HG02981 (cell line): ENCODE results near the gene SLC25A13.
"Not testable (repeated sequence)": the region's sequence is repeated elsewhere in the genome, so short reads cannot be mapped to it uniquely, and the experiment has no call there.

Experiments used
- ATAC-seq: cut with Tn5 transposase; IDR thresholded peaks from one replicate; pipeline ENCODE4 v1.9.1; 2021; ENCODE audit warnings: mild to moderate bottlenecking, moderate library complexity; ENCODE audit not compliant: unreplicated experiment

Gene SLC25A13

DNA sequence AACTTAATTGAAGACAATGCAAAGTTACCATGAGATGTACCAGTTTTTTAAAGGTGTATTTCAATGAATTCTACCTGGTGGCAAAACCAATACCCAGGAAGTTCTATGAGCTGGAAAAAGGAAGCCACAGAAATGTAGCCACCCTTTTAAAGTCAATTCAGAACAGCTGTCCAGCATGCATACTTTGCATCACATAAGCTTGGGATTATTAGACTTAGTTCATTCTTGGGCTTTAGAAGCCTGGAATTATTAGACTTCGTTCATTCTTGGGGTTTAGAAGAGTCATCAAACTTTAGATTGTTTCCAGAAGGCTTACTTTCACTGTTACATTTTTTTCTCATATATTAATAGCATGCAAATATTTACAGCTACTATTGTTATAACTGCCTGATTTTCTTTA, 20.9 kb downstream of the SLC25A13 start:
- ATAC-seq, result no peak

DNA sequence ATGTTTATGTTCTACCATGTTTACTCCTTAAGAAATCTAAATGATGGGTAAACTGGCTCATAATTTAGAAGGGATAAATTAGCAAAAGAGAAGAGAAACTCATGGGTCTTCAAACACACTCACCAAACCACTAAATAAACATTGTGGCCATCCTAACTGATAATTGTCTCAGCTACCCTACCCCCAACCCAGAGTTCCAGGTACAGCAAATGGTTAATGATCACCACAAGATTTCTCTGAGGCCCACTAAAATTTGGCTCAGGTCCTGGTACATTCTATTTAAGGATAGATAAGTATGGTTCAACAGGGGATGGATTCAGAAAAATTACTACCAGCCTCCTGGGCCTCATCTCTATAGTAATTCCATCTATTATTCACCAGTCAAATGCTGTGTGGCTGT, 21.4 kb downstream of the SLC25A13 start:
- ATAC-seq, result no peak

DNA sequence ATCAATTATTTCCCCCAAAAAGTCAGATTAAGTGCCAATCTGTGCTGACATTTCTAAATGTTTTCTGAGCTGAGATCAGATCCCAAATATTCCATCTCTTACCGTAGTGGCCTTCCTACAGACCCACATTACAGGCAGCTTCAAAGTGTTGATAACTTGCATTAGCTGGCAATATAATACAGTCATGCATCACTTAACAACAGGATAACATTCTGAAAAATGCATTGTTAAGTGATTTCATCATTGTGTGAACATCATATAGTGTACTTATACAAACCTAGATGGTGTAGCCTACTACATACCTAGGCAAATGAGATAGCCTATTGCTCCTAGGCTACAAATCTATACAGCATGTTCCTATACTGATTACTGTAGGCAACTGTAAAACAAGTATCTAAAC, 22.4 kb downstream of the SLC25A13 start:
- ATAC-seq, result no peak

DNA sequence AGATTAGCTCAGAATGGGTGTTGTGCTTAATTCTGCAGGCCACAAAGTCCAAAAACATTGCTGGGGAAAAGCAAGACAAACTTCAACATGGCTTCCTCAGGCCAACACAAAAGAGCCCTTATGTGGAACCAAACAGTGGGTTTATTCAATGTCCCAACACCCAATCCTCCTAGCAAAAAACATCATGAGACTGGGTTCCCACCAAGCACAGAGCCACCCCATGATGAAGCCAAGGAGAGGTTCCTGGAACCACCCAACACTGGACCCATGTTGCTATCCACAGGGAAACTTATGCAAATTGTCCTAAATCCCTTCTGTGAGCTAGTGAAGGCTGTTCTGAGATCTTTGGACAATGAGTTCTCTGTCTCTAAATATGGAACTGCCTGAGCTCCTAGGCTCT, 24.0 kb downstream of the SLC25A13 start:
- peak; percentile 10 for ATAC-seq

DNA sequence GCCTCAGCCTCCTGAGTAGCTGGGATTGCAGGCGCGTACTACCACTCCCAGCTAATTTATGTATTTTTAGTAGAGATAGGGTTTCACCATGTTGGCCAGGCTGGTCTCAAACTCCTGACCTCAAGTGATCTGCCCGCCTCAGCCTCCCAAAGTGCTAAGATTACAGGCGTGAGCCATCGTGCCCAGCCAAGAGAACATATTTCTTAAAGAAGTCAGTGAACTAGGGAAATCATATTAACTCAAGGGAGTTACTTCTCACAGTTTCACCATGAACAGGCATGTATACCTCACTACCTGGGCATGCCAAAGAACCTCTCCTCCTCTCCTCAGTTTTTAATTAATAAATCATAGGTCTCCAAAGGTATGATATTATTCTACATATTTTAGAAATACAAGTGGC, 24.5 kb downstream of the SLC25A13 start:
- not testable (repeated sequence) for ATAC-seq

DNA sequence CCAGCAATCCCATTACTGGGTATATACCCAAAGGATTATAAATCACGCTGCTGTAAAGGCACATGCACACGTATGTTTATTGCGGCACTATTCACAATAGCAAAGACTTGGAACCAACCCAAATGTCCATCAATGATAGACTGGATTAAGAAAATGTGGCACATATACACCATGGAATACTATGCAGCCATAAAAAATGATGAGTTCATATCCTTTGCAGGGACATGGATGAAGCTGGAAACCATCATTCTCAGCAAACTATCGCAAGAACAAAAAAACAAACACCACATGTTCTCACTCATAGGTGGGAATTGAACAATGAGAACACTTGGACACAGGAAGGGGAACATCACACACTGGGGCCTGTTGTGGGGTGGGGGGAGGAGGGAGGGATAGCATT, 28.0 kb downstream of the SLC25A13 start:
- ATAC-seq, result not testable (repeated sequence)

DNA sequence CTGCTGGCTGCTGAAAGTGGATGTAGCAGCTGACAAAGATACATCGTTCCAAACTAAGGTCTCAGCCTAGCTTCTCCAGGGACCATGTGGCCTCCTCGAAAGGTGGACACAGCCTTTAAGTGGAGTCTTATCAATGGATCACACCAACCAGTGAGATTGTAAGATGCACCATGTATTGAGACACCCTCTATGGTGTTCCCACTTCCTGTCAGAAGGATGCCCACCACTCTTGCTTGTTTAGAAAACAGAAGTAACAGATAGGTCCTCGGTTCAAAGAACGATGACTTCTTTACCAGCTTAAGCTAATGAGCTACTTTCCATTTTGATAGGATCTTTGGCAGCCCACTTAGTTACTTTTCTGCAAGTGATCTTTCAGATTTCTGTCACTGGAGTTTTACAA, 34.3 kb downstream of the SLC25A13 start:
- ATAC-seq, result no peak

DNA sequence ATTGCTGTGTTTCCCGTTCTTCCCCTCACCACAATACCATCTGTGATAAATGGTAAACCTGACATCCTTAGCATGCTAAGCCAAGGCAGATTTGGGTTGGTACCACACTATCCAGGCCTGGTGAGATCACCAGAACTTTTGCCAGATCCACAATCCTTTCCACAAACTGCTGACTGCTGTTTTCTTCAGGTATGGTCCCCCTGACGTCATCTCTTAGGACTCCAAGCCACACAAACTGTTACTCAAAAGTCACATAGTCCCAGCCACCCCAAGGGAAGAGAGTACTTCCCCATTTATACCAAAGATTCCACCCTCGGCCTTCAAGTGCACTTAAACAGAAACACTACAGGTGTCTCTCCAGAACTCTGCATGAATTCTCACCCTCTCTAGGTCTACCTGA, 34.8 kb downstream of the SLC25A13 start:
- peak; percentile 42 for ATAC-seq

DNA sequence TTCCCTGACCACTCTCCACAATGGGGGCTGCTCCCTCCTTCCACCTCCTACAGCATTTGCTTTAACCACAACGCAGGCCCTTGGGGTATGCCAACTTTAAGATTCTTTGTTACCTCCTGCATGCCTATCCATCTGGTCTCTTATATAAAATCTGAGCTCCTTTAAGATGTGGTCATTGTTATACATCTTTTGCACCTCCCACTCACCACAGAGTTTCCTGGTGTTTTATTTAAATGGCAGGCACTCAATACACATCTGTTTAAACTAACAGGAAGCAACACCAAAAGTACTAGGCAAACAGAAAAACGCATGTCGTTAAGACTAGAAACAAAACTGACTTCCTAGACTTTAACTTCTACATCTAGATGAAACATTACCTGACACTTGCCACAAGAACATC, 36.3 kb downstream of the SLC25A13 start:
- peak; percentile 82 for ATAC-seq

DNA sequence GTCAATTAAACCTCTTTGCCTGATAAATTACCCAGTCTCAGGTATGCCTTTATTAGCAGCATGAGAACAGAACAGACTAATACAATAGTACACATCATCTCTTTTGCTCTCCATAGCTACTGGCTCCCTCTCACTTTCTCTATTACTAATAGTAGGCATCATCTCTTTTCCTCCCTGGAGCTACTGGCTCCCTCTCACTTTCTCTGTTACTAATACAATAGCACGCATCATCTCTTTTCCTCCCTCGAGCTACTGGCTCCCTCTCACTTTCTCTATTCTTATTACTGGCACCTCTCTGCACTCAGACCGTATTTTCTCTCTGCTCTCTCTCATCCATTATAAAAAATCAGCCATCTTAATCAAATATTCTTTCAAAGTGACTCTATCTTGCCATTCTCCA, 37.1 kb downstream of the SLC25A13 start:
- ATAC-seq, result peak; percentile 51

DNA sequence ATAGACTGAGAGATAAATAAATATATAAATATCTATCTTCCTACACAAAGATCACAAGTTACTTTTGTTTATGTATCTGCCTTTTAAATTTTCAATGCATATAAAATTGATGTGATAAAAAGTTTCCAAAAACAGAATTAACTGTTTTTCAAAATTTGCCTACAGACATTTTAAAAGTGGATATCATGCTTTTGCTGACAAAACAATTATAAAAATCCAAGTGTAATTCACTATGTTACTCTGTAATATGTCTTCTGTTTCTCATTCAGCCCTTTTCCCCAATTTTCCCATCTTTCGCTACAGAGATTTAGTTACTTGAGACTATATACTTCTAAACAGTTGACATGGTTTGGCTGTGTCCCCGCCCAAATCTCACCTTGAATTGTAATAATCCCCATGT, 37.7 kb downstream of the SLC25A13 start:
- no peak for ATAC-seq

DNA sequence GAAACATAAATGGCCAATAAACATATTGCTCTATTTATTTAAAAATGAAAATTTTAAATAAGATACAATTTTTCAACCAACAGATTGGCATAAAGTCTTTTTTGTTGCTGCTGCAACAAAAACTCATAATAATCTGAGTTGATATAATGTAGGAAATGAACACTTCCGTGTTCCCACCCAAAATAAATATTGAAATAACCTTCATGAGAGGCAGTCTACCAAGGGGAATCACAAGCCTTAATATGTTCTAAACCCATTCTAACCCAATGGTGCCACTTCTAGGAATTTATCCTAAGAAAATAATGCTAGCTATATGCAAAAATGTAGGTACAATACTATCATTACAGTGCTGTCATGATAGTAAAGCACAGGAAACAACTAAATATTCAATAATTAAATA, 39.1 kb downstream of the SLC25A13 start:
- no peak for ATAC-seq

DNA sequence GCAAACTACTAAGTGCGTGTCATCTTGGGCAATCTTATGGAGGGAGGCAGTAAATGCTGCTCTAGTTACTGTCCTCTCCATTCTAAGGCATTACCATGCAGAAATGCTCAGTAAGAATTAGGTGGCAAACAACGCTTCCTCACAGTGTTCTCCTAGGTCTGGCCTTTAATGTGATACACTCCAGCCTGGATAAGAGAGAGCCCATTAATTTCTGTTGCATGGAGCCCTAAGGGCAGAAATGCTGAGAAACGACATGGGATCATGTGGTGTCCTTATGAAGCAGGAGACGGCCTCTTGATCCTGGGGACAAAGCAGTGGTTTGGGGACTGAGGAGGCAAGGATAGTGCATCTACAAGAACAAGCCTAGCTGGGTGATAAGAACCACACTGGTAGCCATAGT, 44.0 kb downstream of the SLC25A13 start:
- ATAC-seq, result no peak

DNA sequence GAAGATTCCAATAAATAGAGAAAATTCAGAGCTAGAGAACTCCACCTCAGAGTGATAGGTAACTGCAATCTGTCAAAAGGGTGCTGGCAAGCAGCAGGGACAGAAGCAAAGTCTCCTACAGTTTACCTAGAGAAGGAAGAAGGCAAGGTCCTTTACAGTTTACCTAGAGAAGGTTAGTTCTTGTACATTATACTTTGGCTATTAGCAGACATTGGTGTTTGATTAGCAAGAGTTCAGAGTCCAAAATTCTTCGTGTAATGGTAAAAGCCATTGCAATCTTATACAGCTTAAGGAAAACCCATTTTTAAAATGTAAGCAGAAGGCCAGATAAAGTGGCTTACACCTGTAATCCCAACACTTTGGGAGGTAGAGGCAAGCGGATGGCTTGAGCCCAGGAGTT, 45.9 kb downstream of the SLC25A13 start:
- ATAC-seq, result no peak

DNA sequence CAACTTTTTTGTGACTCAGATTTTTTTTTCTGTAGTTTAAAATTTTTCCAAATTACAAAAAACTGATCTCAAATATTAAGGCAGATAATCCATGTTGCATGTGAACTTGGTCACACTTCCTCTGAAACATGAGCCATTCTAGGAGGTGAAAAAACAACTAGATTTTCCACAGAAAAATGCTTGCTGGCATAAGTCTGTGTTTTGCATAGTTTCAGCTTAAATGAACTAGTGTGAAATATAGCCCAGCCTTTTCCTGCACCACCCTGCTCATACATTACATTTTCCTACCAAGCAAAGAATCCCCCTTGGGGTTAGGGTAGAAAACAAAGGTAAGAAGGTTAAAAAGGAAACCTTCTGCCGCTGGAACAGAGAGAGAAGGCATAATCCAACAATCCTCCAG, 48.2 kb downstream of the SLC25A13 start:
- no peak for ATAC-seq

DNA sequence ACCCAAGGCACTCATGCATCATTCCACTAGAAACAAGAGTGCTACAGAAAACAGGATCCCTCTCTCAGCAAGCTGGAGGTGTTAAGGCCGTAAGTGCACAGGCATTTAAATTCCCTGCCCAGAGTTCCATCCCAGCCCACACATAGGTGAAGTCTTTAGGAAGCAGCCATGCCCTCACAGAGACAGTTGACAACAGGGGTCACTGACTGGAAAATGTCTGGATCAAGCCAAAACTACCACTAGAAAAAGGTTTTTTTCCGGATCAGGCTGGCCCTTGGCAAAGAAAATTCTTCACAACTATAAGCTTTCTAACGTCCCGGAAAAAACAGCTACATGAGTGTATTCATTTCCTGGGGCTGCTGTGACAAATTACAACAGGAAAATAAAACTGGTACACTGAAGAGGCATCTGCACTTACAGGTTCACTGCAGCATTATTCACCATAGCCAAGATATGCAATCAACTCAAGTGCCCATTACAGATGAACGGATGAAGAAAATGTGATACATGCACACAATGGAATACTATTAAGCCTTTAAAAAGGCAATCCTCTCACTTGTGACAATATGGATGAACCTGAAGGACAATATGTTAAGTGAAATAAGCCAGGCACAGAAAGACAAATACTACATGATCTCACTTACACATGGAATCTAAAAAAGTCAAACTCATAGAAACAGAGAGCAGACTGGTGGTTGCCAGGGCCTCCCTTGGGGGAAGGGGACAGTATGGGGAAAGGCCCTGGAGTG, 52.5 kb downstream of the SLC25A13 start:
- ATAC-seq, result no peak

DNA sequence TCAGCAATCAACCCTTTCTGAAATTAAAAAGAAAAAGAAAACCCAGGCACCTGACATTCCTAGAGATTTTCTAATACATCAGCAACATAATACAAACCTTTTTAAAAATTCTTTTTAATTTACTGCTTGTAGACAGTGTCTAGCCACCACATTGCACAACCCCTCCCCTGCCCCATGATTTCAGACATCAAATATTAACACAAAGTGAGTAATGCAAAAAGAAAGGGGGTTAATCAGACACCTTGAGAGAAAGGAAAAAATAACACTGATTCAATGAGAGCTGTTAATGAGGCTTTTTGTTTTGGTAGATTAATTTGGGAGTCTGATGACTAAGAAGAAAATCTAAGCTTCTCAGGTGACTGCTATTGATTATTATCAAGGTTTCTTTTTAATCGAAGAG, 55.3 kb downstream of the SLC25A13 start:
- ATAC-seq, result no peak

DNA sequence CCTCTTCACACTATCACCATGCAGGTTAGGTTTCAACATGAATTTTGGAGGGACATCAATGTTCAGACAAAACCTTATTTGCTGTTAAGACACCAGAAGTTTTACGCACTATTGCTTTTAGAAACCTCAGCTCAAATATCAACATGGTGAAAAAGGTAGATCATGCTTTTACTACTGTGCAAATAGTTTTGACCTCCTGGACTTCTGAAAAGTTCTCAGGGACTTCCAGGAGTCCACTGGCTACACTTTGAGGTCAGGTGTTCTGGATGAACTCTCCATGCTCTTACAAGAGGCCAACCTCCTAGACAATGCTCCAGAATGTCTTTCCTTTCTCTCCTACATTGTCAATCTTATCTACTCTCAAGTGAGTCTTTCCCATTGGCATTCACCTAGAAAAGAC, 55.9 kb downstream of the SLC25A13 start:
- no peak for ATAC-seq

DNA sequence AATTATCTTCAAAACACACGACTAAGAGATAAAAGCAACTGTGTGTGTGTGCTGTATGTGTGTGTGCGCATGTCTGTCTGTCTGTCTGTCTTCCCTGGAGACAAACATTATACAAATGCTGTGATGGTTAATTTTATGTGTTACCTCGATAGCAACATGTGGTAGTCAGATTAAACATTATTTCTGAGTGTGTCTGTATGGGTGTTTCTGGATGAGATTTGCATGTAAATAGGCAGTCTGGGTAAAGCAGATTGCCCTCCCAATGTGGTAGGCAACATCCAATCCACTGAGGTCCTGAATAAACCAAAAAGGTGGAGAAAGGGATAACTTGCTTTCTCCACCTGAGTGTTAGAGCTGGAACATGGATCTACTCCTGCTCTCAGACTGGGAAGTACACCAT, 67.9 kb downstream of the SLC25A13 start:
- ATAC-seq, result no peak

DNA sequence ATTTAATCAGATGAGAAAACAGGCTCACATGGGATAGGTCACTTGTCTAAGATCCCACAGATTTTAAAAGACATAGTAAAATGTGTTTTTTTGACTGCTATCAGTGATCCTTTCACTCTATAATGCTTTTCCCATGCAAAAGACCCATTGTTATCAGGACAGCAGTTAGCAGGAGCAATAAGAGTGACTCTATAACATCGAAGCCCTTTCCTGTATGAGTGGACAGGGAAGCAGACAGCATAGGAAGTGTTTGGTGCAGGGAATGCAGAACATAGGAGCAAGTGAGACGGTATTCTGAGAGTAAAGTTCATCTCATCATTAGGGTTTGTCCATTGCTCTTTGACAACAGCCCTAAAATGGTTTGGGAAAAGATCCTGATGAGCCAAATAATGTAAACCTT, 68.5 kb downstream of the SLC25A13 start:
- ATAC-seq, result no peak

DNA sequence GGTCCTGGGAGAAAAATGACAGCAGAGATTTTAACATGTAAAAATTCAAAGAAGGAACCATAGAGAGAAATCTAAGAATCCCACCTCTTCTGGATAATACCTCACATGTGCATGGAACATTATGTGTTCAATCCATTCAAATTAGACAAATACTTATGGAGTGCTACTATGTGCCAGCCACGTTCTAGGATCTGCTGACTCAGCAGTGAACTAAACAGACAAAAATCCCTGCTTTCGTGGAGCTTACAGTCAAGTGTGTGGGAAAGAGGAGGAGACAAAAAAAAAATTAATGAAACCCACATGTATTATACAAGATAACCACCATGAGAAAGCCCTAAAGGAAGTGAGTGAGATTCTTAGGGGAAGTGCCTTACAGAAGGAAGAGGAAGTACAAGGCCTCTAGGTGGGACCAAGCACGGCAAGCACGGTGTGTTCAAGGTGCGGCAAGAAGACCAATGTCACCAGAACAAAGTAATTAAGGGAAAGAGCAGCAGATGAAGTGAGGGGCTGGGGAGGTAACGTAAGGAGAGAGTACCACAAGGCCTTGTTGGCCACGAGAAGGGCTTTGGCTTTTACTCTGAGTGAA, 71.0 kb downstream of the SLC25A13 start:
- ATAC-seq, result no peak

DNA sequence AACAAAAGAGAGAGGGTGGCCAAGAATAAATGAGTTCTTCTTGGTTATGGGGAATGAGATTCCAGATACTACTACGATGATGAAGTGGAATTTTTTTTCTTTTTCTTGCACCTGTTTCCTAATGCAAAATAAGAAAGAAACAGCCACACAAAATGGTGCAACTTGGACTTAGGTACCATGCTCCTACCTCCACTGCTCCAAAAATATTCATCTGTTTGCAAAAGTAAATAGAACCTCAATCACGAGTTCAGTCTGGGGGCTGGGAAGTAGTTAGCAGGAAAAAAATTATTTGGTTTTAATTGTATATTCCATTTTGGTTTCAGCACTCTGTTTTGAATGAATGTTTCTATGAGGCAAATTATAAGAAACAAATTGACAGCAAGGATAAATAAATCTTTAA, 73.5 kb downstream of the SLC25A13 start:
- ATAC-seq, result no peak

DNA sequence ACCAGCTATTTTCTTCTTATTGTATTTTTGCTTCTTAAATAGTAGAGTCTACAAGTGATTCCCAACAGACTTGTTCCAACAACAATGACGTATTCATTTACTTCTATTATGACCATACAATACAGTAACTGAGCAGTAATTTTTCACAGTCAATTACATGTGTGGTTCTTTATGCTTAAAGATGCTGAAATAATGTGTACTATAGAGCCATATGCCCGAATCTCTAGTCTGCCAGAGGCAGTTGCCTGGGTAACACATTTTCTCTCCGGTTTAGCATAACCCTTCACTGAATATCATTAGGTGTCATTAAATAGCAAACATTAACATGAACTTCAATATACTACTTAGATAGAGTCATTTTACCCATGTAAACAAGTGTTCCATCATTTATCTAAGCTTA, 75.0 kb downstream of the SLC25A13 start:
- no peak for ATAC-seq
